Stimulated activated CD8-positive, alpha-beta memory T cell treated with anti-CD3 and anti-CD28 coated beads, Interleukin-12 subunit alpha, Interleukin-12 subunit beta, amount 100 ng/mL, for 24 hours (primary cell): ENCODE measurements around the gene CPVL.

Source experiments
- DNase-seq: peaks from one replicate; pipeline ENCODE4 v3.0.0-alpha.2; 2020; ENCODE audit errors: extremely low read depth

The CPVL gene

DNA sequence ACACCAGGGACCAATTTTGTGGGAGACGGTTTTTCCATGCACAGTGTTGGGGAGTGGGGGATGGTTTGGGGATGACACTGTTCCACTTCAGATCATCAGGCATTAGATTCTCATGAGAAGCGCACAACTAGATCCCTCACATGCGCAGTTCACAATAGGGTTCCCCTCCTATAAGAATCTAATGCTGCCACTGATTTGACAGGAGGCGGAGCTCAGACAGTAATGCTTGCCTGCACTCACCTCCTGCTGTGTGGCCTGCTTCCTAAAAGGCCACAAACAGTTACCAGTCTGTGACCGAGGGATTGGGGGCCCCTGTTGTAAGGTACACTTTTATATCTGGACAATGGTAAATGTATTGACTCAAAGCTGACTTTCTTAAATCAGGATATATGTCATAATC lies 142.6 kb downstream of the CPVL start:
- no peak for DNase-seq

DNA sequence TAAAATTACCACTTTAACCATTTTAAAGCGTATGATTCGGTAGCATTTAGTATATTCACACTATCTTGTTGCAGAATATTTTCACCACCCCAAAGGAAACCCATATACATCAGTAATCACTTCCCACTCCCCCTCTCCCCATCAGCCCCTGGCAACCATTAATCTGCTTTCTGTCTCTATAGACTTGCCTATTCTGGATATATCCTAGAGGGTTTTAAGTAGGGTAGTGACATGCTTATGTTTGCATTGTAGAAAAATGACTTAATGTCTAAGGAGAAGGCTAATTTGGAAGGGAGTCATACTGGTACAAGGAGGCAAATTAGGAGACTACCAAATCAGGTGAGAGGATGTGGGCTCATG lies 145.6 kb downstream of the CPVL start:
- DNase-seq: no peak

DNA sequence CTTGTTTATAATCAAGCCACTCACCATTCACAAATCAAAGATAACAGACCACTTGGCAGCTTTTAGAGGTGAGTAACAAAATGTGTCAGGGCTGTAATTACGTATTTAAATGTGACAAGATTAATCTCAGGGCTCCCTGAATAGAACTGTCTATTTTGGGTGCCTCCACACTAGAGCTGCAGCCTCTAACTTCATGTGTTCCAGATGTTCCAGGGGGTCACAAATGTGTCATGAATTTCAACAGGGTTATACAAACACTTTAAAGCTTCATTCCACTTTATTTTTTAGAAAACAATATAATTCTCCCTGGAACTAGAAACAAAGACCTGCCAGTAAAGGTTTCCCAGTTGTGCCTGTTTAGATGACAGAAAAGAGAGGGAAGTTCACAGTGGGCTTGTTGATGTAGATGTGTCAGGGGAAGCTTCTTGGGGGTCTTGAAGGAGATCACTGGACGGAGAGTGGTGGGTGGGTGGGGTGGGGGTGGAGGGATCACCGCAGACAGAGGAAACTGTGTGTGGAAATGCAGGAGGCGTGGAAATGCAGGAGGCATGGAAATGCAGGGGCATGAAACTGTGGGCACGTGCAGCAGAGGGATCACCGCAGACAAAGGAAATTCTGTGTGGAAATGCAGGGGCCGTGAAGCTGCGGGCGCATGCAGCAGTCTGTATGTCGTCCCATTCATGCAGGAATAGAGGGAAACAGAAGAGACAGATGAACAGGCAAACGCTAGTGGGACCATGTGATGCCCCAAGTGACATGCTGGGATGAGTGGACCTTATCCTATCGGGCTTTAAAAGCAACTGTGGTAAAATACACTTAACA lies 146.2 kb downstream of the CPVL start:
- no peak for DNase-seq

DNA sequence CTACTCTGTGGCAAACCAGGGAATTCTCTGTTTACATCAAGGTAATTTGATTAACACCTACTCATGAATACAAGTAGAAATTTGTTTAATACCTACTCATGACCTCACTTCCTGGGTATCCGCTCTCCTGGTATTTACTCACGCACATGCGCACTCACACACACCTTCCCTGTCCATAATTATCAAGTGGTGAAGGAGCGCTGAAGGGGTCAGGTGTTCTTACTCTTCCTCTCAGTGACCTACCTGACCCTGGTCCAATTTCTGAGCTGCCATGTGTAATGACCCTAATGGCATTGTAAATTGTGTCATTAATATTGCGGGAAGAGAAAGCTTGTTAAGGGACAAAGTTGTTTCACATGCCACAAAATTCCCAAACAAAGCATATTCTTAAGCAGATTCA lies 146.9 kb downstream of the CPVL start:
- DNase-seq: no peak

DNA sequence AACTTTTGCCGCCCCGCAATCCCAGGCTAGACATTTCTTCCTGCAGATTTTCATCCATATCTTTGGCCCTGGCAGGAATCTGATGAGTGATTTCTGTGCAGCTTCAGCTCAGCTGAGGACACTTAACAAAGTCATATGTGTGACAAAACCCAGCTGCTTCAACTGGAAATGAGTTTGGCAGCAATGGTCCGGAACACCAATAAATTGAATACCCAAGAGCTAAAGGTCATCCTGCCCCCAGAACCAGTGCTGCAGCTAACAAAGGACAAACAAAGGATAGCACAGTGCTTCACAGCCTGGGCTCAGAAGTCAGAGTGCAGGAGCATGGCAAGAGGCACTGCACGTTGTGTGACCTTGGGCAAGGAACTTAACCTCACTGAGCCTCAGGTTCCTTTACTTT lies 148.2 kb downstream of the CPVL start:
- no peak for DNase-seq

DNA sequence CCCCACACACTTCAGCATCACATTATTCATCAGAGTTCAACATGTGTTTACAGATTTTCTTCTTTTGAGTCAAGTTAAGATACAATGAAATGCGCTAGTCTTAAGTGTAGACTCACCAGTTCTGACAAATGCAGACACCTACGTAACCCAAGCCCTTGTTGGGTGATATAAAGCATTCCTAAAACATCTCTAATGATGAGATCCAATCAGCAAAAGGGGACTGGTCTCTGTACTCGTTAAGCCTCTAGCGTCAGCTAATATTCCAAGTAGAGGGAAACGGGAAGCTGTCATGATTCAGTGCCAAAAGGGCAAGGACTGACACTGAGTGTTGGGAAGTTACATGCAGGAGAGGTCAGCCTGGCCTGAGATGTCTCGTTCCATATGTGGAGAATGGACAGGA lies 149.5 kb downstream of the CPVL start:
- no peak for DNase-seq

DNA sequence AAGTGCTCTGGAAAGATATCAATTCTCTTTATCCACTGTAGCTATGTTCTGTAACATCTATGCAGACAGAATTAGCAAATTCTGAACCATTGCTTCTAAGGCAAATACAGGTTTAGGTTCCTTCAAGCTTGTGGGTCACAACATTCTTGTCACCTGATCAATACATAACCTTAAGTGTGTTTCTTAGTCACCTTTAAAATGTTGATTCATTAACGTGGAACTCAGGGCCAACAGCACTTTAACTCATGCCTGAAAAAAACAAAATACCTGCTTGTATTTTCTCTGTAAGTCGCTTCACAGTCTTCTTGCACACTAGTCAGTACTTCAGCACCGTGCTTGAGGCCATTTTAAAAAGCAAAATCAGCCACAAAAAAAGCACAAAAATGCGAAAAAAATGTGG lies 153.0 kb downstream of the CPVL start:
- no peak for DNase-seq

DNA sequence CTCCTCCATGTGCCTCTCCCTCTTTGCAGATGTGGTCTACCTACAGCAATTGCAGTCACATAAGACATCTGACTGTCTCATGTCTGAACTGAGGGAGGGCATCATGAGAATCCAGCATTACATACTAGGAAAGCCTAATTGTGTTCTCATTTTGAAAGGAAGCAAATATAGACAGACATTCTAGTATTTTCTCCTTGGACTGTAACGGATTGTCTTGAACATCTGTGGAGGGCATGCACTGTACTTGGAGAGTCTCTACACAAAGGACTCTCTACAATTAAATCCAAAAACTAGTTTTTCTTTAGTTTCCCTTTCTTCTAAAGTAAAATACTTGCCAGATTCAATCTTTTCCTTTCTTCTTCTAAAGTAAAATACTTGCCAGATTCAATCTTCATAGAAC lies 153.5 kb downstream of the CPVL start:
- DNase-seq: no peak

DNA sequence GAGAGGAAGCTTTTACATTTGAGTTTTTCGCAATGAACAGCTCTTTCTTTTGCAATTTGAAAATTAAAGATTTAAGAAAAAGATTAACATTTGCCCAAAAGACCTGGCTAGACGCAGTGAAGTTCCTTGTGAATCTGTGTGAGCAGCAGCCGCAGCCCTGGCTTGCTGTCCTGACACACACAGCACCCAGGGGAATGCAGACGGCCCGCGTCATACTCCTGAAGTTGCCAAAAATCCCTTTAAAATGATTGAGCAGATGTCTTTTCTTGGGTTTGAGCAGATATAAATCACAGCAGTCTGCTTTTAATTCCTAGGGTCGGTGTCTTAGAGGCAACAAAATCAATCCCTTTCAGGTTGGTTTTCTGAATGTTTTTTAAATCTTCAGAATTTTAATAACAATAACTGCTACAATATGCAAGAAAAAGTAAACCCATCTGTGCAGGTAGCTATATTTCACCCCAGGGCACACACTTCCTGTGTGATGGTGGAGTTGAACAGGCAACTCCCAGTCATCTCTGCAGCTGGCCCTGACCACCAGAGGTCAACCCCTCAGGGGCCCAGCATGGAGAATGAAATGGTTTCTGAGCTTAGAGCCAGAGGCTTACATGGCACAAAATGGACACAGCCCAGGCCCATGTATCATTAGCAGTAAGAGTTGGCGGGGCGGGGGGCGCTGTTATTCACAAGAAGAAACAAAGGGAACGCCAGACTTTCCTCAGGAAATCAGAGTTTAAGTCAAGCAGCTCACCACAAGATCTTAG lies 156.0 kb downstream of the CPVL start:
- no peak for DNase-seq

DNA sequence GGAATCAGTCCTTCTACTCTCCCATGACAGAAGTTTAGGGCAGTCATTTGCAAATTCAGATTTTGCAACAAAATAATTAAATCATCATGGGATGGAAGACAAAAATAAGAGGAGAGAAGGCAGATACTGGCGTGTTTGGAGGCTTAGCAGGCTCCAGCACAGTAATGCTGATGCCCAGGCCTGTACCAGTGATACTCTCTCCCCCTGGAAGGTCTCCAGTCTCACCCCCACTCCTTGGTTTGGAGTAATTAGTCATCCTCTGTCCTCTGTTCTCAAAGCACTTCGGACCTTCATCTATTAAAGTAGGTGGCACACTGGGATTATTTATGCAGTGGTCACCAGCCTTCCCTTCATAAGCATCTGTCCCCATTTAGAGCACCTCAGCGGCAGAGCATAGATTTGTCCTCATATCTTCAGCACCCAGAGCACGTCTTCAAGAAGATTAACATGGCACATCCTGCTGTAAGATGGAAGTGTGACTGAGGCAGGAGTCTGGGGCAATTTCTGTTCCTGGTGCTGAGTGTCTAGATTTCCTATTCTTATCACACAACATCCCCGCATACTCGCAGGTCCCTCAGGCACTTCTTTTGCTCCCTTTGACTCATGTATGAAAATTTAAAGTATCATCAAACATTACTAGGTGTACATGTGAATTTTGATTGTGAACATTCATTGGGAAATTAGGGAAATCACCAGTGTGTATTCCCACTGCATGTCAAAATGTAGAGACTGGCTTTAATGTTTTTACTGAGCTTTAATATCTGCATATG lies 156.9 kb downstream of the CPVL start:
- DNase-seq: no peak

DNA sequence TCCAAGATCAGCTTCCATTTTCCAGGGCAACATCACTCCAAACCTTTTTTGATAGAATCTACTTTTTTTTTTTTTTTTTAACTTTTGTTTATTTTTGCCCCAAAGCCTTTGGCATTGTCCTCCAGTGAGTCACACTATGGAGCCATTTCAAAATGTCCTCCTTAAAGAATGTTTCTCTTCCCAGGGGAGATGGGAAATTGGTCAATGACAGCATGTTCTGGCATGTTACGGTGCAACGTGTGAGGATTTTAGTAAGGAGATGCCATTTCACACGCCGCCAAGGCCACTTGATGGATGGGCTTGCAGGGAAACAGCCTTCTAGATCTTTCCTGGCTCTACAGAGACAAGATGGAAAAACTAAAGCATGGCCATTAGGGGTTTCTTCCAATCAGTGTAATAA lies 157.5 kb downstream of the CPVL start:
- DNase-seq: no peak

DNA sequence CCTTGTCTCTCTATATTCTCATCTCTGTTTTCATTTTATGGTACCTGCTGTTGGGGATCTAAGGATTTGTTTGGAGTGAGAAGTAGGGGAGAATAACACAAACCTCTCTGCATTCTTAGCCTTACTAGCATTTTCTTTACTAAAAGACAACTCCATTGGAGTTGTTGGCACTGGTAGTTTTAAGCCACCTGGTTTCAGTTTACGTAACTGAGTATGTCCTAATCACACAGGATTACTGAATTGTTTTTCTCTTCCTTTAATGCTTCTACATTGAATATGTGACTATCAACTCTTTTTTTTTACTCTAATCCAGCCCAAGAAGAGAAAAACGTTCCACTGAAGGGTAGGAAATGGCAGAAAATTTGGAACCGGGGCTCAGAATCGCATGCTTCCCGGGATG lies 158.2 kb downstream of the CPVL start:
- DNase-seq: no peak

DNA sequence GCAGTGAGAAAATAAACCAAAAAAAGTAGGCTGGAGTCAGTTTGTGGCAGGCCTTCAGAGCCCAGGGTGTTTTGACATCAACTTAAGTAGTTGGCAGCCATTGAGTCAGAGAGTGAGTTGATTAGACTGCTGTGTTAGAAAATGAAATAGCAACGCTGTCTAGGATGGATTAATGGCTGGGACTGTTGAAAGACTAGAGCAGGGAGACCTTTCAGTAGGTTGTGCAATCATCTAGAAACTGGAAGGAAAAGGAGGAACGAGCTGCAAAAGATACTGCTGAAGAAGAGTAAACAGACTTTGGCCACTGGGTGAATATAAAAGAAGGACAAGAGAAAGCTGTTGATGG lies 159.6 kb downstream of the CPVL start:
- no peak for DNase-seq

DNA sequence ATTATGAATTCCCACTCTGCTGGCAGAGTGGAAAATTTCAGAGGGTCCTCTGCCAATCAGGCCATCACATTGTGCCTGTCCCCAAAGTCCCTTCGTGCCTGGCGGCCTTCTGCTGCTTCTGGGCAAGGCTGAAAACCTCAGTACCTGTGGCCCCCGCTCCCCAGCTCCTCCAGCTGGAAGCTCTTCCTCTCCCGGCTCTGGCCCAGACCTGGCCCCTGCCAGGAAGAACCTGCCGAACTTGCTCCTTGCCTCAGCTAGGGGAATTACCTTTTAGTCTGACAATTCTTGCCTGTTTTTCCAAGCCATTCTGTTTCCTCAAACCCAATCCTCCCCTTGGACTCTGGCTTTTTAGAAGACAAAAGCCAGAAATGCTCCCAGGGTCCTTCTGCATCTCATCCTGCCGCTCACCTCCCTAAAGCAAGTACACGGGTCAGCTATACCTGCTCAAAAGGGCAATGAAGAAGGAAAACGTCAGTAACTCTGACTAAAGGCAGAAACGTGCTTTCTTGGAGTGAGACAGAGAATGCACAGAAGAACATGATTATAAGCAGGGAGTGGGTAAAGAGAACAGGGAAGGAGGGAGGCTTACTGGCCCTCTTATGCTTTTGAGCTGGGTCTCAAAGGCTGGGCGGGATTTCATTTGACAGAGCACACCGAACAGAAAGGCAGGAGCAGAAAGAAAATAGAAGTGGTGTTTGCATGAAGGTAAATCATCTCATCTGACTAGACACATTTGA lies 160.1 kb downstream of the CPVL start:
- no peak for DNase-seq

DNA sequence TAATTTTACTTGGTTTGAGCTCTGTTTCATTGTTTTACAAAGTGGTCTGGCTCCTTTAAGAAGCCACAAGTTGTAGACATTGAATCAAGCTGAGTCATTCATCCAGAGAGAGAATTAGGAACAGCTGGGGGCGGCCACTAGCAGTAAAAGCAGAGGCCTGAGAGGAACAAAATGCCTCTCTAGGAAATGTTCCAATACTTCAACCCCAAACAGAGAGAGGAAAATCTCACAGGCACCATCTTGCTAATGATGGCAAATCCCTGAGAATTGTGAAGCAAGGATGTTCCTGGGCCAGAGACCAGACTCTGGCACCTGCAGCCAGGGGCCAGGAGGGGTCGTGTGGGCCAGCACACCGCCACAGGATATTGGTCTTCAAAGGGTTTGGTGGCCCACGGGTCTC lies 161.7 kb downstream of the CPVL start:
- no peak for DNase-seq

DNA sequence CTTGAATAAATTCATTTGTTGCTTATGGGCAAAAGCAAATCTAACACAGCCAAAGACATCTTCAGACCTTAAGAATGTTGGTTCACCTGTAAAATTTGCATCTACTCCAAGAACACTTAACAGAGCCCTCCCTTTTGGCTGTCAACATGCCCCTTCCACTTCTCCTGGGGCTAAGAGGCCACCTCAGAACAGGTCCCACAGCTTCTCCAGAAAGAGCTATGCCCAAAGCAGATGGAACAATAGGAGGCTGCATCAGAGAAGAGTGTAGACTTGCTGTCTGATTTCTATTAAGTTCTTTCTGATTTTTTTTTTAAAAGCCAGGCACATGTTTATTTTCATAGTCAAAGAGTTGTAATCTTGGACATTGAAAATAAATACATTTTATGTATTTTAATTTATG lies 162.1 kb downstream of the CPVL start:
- DNase-seq: no peak

DNA sequence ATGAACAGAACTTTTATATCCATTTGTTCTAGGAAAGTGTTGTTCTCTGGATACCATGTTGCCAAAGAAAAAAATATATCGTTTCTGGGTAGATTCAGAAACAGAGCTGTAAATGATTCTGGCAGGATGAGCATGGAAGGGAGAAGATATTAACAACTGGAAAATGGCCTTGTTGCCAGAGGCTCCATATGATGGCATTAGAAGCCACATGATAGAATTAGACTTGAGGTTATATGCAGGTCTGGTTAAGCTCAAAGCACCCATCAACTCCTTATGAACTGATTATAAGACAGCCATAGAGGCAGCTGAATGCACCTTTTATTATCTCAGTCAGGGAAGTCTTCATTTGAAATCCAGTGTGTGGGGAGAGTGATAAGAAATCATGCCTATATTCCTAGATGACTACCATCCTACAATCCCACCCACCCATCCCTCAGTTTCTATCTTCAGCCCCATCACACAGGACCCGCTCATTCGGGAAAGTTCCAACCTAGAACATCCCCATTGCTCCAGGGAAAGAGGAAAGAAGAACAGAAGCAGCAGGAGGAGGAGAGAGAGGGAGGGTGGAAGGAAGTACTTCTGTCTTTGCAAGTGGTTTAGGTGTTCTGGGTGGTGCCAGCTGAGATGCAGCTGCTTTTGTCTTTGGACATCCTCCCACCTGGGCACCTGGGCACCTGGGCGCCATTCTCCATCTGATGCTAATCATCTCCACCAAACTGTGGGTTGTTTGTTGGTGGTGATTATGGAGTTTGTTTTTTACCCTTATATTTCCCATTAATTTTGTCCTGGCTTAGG lies 162.7 kb downstream of the CPVL start:
- no peak for DNase-seq

DNA sequence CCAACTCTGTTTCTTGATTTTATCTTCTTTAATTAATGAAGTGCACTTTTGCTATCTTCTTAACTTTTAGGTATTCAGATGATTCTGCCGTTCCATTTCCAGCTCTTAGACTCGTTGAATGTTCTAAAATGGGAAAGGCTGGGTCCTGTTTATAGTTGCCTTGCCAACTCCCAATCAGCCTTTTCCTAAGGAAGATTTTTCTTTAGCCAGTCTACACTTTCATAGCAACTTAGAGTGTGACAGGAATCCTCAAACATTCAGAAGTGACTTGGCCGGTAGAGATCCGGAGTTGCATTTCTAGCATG lies 165.2 kb downstream of the CPVL start:
- no peak for DNase-seq

DNA sequence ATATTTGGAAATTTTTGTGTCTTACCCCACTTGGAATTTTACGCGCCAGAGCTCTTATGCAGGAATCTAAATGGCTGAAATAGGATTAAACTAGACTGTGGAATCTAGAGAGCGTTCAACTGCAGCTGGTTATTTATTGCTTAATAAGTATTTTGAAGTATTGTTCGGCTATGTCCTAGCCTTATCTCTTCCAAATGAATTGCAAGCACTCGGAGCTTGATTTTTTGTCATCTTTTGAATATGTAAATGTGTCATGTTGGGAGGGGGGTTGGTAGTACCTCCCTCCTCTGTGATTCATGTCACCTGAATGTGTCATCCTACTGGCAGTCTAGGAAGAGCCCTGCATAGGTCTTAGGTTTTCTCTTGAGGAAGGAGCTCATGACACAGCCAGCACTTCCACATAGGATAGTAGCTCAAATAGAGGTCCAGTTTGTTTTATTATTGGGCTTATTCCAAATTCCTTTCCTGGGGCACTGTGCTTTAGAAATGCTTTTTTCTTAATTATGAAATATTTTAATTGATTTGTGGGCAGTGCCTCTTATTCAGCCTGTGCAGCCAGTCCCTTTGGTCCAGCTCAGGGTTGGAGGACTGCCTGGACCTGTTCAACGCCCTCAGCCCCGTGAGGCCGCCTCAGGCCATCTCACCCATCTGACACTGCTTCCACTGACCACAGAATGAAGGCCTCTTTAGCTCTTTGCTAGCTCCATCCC lies 165.7 kb downstream of the CPVL start:
- DNase-seq: no peak

DNA sequence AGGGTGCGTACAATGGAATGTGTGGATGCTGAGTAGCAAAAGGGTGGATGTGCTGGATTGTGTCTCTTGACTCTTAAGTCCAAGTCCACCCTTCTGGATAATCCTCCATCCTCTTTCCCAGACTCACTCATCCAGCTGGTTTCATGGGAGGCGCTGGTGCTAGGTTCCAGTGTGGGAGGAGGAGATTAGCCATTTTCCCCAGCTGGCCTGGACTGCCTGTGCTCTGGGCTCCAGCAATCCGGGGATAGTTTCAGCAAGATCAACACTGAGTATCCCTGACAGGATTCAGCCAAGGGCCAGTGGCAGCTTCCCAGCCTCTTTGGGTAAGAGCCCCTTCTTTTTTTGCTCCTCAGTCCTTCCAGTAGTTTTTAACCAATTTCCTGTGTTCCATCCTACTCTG lies 166.6 kb downstream of the CPVL start:
- DNase-seq: no peak

DNA sequence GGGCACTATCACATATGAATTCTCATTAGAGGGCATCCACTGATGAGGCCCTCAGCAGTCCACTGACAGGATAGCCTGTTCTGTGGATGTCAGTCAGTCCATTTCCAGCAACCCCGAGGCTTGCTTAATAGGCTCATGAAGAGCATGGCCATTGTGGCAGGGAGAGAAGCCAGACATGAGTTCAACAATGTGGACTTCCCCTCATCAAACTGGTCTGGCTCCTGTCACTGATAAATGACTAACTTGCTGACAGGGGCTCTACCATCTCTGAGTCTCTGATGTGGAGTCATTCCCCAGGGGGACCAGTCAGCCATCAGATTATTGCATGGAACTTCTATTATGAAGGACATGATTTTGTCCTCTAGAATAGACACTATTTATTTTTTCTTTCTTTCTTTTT lies 168.5 kb downstream of the CPVL start:
- no peak for DNase-seq
